Measurements from ENCODE around the gene ZC3H12A.

GRCh38 chr1:37430103-37430985 lies 44.0 kb upstream of the ZC3H12A start:
- TF ChIP-seq CTCF (tag by site-specific recombination; IDR thresholded peaks at IDR 0.05) (no peak), ZNF335 (tag by site-specific recombination; conservative IDR thresholded peaks at IDR 0.05) (no peak), ZNF148 (tag by site-specific recombination; IDR thresholded peaks at IDR 0.05; ENCODE audit: borderline replicate concordance) (no peak), ZNF174 (tag by site-specific recombination; IDR thresholded peaks at IDR 0.05) (no peak), PRDM4 (tag by site-specific recombination; IDR thresholded peaks at IDR 0.05) (no peak), ATF2 (tag by site-specific recombination; IDR thresholded peaks at IDR 0.05; ENCODE audit: low read depth) (no peak), ZNF610 (tag by site-specific recombination; IDR thresholded peaks at IDR 0.05; ENCODE audit: borderline replicate concordance) (no peak), ZNF624 (tag by site-specific recombination; IDR thresholded peaks at IDR 0.05) (no peak), OSR2 (tag by site-specific recombination; IDR thresholded peaks at IDR 0.05) (no peak)
